WTC11 (cell line): ENCODE measurements around the gene PSMD3. TPM values are rescaled to one million over a fixed set of nuclear protein-coding genes. Genes with fewer than 3 reads are reported as not detected.

Source experiments
- ATAC-seq: fragments of 200-7000 bp; cut with Tn5 transposase; 2 replicates; pipeline ENCODE4 v1.10.0; 2021; ENCODE audit warnings: mild to moderate bottlenecking, moderate library complexity
- CTCF ChIA-PET: fragments of 300-600 bp; sonication (Branson Sonifier 250); formaldehyde crosslinking; loops from one replicate; lab custom pipeline; 2021; ENCODE audit warnings: antibody characterized with exemption; lab: Charles Lee
- POLR2A ChIA-PET: fragments of 350-600 bp; sonication (Branson Sonifier 250); formaldehyde crosslinking; loops from one replicate; lab custom pipeline; 2021; ENCODE audit warnings: antibody characterized with exemption; lab: Charles Lee
- DNase-seq: peaks from one replicate; pipeline ENCODE4 v3.0.0; 2021; ENCODE audit warnings: low spot score
- H3K27ac Mint-ChIP-seq: 2 replicates; pipeline ENCODE4 v1.8.0; 2021; ENCODE audit warnings: mixed read lengths
- H3K27me3 Mint-ChIP-seq: 2 replicates; pipeline ENCODE4 v1.8.0; 2021; ENCODE audit warnings: low read depth, mild to moderate bottlenecking, moderate library complexity, mixed read lengths
- H3K36me3 Mint-ChIP-seq: 2 replicates; pipeline ENCODE4 v1.8.0; 2021; ENCODE audit warnings: mixed read lengths
- H3K4me1 Mint-ChIP-seq: 2 replicates; pipeline ENCODE4 v1.8.0; 2022; ENCODE audit warnings: mixed read lengths
- H3K4me3 Mint-ChIP-seq: 2 replicates; pipeline ENCODE4 v1.8.0; 2021; ENCODE audit warnings: mild to moderate bottlenecking, moderate library complexity, mixed read lengths
- H3K9me3 Mint-ChIP-seq: 2 replicates; pipeline ENCODE4 v1.8.0; 2021; ENCODE audit warnings: mixed read lengths
- CBFB ChIP-seq: sonication (generic); formaldehyde crosslinking; IDR thresholded peaks from 2 replicates; pipeline ENCODE4 v1.8.1; 2022; ENCODE audit warnings: mild to moderate bottlenecking, low read depth, missing genetic modification reagents
- EMX1 ChIP-seq: fragments of 250-450 bp; sonication (Bioruptor Pico); IDR thresholded peaks from 2 replicates; pipeline ENCODE4 v1.8.0; 2021; ENCODE audit warnings: mild to moderate bottlenecking
- ESRRA ChIP-seq: sonication (generic); formaldehyde crosslinking; IDR thresholded peaks from 2 replicates; pipeline ENCODE4 v1.8.1; 2022; ENCODE audit warnings: mild to moderate bottlenecking, missing genetic modification reagents, borderline replicate concordance
- FOXP1 ChIP-seq: sonication (generic); formaldehyde crosslinking; IDR thresholded peaks from 2 replicates; pipeline ENCODE4 v1.8.0; 2022; ENCODE audit warnings: missing genetic modification reagents, mild to moderate bottlenecking, moderate library complexity, borderline replicate concordance
- GRHL2 ChIP-seq: fragments of 250-450 bp; sonication (Bioruptor Pico); IDR thresholded peaks from 2 replicates; pipeline ENCODE4 v1.8.0; 2022; ENCODE audit warnings: mild to moderate bottlenecking, moderate library complexity; ENCODE audit not compliant: insufficient replicate concordance, severe bottlenecking
- KAT7 ChIP-seq: sonication (generic); formaldehyde crosslinking; IDR thresholded peaks from 2 replicates; pipeline ENCODE4 v1.8.1; 2023; ENCODE audit warnings: missing genetic modification reagents, mild to moderate bottlenecking, borderline replicate concordance
- NR1H2 ChIP-seq: sonication (generic); formaldehyde crosslinking; IDR thresholded peaks from 2 replicates; pipeline ENCODE4 v1.9.0; 2021; ENCODE audit warnings: mild to moderate bottlenecking, moderate library complexity, missing genetic modification reagents
- SMAD3 ChIP-seq: sonication (generic); formaldehyde crosslinking; IDR thresholded peaks from 2 replicates; pipeline ENCODE4 v1.8.0; 2022; ENCODE audit warnings: missing genetic modification reagents, mild to moderate bottlenecking, borderline replicate concordance
- ZBTB21 ChIP-seq: sonication (generic); formaldehyde crosslinking; IDR thresholded peaks from 2 replicates; pipeline ENCODE4 v1.8.1; 2023; ENCODE audit warnings: mild to moderate bottlenecking, missing genetic modification reagents, borderline replicate concordance
- ZNF121 ChIP-seq: sonication (generic); formaldehyde crosslinking; IDR thresholded peaks from 2 replicates; pipeline ENCODE4 v1.8.0; 2023; ENCODE audit warnings: missing genetic modification reagents
- ZNF138 ChIP-seq: sonication (generic); formaldehyde crosslinking; conservative IDR thresholded peaks from 2 replicates; pipeline ENCODE4 v1.8.1; 2022; ENCODE audit warnings: mild to moderate bottlenecking, moderate library complexity, missing genetic modification reagents
- ZNF416 ChIP-seq: fragments of 250-450 bp; sonication (Bioruptor Pico); IDR thresholded peaks from 2 replicates; pipeline ENCODE4 v1.9.0; 2021; ENCODE audit warnings: mild to moderate bottlenecking, inconsistent platforms
- total RNA-seq: library from RNA; stranded (reverse); gene quantifications from 3 replicates; pipeline ENCODE4 v1.2.3, GENCODE V29; 2021
- TF ChIP-seq, protein P1 (sequence below): fragments of 250-450 bp; sonication (Bioruptor Pico); IDR thresholded peaks from 2 replicates; pipeline ENCODE4 v1.9.0; 2021; ENCODE audit warnings: mild to moderate bottlenecking
- TF ChIP-seq, protein P2 (sequence below): fragments of 250-450 bp; sonication (Bioruptor Pico); IDR thresholded peaks from 2 replicates; pipeline ENCODE4 v1.9.0; 2021; ENCODE audit warnings: moderate library complexity, mild to moderate bottlenecking, inconsistent platforms, borderline replicate concordance
- TF ChIP-seq, protein P3 (sequence below): sonication (generic); formaldehyde crosslinking; IDR thresholded peaks from 2 replicates; pipeline ENCODE4 v1.8.0; 2023; ENCODE audit warnings: missing genetic modification reagents, mild to moderate bottlenecking, borderline replicate concordance
- TF ChIP-seq, protein P4 (sequence below): fragments of 250-450 bp; sonication (Bioruptor Pico); conservative IDR thresholded peaks from 2 replicates; pipeline ENCODE4 v1.9.0; 2021; ENCODE audit warnings: mild to moderate bottlenecking
- TF ChIP-seq, protein P5 (sequence below): sonication (generic); formaldehyde crosslinking; conservative IDR thresholded peaks from 2 replicates; pipeline ENCODE4 v1.8.1; 2022; ENCODE audit warnings: mild to moderate bottlenecking, missing genetic modification reagents
- TF ChIP-seq, protein P6 (sequence below): sonication (generic); formaldehyde crosslinking; IDR thresholded peaks from 2 replicates; pipeline ENCODE4 v1.8.0; 2023; ENCODE audit warnings: missing genetic modification reagents
- TF ChIP-seq, protein P7 (sequence below): sonication (generic); formaldehyde crosslinking; IDR thresholded peaks from 2 replicates; pipeline ENCODE4 v1.8.1; 2023; ENCODE audit warnings: mild to moderate bottlenecking, missing genetic modification reagents

The PSMD3 gene
- total RNA-seq, 1 experiment from 2014 or later, result 190 TPM

DNA sequence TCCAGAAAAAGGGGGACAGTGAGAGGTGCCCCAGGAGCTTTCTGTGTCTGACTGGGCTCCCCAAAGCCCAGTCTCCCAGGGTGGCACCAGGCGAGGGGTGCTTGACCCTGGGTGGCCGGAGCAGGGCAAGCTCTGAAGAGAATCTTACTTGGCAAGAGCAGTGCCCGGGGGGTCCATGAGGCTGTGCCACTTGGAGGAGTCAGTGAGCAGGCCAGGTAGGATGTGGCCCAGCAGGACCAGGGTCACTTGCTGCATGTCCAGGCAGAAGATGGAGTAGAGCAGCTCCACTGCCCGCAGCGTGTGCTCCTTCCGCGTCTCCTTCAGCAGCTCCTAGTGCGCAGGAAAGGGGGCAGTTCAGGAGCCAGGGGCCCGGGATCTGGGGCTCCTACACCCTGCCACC is 41.9 kb downstream of the PSMD3 start:
- ATAC-seq, result no peak
- Mint-ChIP-seq H3K27ac (no peak overlapping the region), H3K4me1 (peaks cover 21% of the 10 kb centered on the region), H3K36me3 (peaks cover 31% of the 10 kb centered on the region), H3K27me3 (no peaks in the 10 kb centered on the region), H3K4me3 (no peak overlapping the region), H3K9me3 (no peaks in the 10 kb centered on the region)
- POLR2A ChIA-PET, result interaction anchor here (1.0 kb wide), 1 partner anchor 107 kb away, joined by 4 read pairs; no protein-coding TSS in a partner anchor
- no peak for TF ChIP-seq EMX1 (CRISPR knock-in tag)
- TF ChIP-seq, protein P1, sequence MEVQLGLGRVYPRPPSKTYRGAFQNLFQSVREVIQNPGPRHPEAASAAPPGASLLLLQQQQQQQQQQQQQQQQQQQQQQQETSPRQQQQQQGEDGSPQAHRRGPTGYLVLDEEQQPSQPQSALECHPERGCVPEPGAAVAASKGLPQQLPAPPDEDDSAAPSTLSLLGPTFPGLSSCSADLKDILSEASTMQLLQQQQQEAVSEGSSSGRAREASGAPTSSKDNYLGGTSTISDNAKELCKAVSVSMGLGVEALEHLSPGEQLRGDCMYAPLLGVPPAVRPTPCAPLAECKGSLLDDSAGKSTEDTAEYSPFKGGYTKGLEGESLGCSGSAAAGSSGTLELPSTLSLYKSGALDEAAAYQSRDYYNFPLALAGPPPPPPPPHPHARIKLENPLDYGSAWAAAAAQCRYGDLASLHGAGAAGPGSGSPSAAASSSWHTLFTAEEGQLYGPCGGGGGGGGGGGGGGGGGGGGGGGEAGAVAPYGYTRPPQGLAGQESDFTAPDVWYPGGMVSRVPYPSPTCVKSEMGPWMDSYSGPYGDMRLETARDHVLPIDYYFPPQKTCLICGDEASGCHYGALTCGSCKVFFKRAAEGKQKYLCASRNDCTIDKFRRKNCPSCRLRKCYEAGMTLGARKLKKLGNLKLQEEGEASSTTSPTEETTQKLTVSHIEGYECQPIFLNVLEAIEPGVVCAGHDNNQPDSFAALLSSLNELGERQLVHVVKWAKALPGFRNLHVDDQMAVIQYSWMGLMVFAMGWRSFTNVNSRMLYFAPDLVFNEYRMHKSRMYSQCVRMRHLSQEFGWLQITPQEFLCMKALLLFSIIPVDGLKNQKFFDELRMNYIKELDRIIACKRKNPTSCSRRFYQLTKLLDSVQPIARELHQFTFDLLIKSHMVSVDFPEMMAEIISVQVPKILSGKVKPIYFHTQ (CRISPR knock-in tag), result no peak
- TF ChIP-seq, protein P2, sequence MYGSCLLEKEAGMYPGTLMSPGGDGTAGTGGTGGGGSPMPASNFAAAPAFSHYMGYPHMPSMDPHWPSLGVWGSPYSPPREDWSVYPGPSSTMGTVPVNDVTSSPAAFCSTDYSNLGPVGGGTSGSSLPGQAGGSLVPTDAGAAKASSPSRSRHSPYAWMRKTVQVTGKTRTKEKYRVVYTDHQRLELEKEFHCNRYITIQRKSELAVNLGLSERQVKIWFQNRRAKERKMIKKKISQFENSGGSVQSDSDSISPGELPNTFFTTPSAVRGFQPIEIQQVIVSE, result no peak
- no peak for TF ChIP-seq FOXP1
- no peak for TF ChIP-seq ESRRA (CRISPR knock-in tag)
- no peak for TF ChIP-seq NR1H2 (CRISPR knock-in tag)
- TF ChIP-seq, protein P3, sequence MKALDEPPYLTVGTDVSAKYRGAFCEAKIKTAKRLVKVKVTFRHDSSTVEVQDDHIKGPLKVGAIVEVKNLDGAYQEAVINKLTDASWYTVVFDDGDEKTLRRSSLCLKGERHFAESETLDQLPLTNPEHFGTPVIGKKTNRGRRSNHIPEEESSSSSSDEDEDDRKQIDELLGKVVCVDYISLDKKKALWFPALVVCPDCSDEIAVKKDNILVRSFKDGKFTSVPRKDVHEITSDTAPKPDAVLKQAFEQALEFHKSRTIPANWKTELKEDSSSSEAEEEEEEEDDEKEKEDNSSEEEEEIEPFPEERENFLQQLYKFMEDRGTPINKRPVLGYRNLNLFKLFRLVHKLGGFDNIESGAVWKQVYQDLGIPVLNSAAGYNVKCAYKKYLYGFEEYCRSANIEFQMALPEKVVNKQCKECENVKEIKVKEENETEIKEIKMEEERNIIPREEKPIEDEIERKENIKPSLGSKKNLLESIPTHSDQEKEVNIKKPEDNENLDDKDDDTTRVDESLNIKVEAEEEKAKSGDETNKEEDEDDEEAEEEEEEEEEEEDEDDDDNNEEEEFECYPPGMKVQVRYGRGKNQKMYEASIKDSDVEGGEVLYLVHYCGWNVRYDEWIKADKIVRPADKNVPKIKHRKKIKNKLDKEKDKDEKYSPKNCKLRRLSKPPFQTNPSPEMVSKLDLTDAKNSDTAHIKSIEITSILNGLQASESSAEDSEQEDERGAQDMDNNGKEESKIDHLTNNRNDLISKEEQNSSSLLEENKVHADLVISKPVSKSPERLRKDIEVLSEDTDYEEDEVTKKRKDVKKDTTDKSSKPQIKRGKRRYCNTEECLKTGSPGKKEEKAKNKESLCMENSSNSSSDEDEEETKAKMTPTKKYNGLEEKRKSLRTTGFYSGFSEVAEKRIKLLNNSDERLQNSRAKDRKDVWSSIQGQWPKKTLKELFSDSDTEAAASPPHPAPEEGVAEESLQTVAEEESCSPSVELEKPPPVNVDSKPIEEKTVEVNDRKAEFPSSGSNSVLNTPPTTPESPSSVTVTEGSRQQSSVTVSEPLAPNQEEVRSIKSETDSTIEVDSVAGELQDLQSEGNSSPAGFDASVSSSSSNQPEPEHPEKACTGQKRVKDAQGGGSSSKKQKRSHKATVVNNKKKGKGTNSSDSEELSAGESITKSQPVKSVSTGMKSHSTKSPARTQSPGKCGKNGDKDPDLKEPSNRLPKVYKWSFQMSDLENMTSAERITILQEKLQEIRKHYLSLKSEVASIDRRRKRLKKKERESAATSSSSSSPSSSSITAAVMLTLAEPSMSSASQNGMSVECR (CRISPR knock-in tag), result no peak
- TF ChIP-seq, protein P4, sequence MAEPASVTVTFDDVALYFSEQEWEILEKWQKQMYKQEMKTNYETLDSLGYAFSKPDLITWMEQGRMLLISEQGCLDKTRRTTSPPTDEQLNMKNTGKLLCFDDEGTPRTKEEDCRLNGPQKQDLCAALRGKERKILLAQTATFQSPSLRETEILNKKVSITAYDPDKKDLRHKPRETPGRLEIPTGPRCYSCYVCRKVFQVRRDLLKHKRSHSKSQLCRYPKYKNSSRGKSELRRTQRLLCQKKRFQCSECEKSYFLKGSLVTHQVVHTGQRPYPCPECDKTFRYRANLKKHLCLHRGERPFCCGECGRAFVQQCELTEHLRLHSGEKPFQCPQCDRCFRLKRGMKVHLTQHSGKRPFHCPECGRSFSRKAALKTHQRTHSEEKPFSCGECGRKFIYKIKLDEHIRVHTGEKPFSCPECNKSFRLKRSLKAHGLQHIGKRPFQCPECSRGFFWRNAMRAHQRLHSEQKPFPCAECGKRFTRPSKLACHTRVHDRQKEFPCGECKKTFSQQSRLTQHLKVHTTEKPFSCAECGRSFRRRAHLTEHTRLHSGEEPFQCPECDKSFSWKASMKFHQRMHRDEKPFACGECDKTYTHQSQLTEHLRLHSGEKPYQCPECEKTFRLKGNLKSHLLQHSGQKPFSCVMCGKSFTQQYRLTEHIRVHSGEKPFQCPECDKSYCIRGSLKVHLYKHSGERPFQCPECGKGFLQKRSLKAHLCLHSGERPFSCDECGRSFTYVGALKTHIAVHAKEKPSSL (CRISPR knock-in tag), result no peak
- TF ChIP-seq, protein P5, sequence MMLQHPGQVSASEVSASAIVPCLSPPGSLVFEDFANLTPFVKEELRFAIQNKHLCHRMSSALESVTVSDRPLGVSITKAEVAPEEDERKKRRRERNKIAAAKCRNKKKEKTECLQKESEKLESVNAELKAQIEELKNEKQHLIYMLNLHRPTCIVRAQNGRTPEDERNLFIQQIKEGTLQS (CRISPR knock-in tag), result no peak
- no peak for TF ChIP-seq KAT7 (CRISPR knock-in tag)
- no peak for TF ChIP-seq ZBTB21 (CRISPR knock-in tag)
- no peak for TF ChIP-seq SMAD3
- TF ChIP-seq ZNF121 (CRISPR knock-in tag), result no peak
- no peak for TF ChIP-seq GRHL2 (CRISPR knock-in tag)
- DNase-seq, result no peak
- CTCF ChIA-PET, result interaction anchor here (1.0 to 2.0 kb wide), 4 partner anchors 10 to 64 kb away, joined by 3 to 11 read pairs (median 7); no protein-coding TSS in a partner anchor

DNA sequence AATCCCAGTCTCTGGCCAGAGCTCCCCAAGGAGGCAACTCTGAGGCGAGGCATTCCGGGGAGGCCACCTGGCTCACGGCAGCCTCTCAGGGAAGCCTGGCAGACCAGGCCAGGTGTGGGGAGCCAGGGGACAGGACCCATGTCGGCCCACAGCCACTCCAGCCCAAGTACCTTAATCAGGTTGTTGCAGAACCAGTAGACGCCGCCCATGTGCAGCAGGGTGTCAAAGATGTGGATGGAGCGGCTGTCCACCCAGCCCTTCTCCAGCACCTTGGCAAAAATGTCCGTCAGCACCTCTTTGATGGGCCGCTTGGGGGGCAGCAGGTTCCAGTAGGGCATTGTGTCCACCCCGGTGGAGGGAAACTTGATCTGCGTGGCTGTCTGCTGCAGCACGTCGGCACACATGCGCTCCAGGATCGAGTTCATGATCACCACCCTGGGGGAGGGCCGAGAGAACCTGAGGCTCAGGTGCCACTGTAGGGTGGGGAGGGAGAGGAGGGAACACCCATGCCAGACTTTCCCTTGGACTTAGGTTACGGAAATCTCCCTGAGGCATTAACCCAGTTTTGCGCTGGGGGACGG is 42.4 kb downstream of the PSMD3 start:
- Mint-ChIP-seq H3K36me3 (peaks cover 31% of the 10 kb centered on the region), H3K27ac (no peak overlapping the region), H3K4me1 (peaks cover 16% of the 10 kb centered on the region), H3K9me3 (no peaks in the 10 kb centered on the region), H3K27me3 (no peaks in the 10 kb centered on the region), H3K4me3 (no peak overlapping the region)
- ChIA-PET POLR2A (no interaction called here), CTCF (interaction anchor here (1.0 to 1.2 kb wide), 2 partner anchors 12 to 63 kb away, joined by 3 to 5 read pairs; no protein-coding TSS in a partner anchor)
- DNase-seq, result no peak
- ATAC-seq, result no peak
- TF ChIP-seq CBFB (CRISPR knock-in tag) (no peak), ZNF416 (CRISPR knock-in tag) (no peak), ZNF138 (no peak)
- TF ChIP-seq, protein P6, sequence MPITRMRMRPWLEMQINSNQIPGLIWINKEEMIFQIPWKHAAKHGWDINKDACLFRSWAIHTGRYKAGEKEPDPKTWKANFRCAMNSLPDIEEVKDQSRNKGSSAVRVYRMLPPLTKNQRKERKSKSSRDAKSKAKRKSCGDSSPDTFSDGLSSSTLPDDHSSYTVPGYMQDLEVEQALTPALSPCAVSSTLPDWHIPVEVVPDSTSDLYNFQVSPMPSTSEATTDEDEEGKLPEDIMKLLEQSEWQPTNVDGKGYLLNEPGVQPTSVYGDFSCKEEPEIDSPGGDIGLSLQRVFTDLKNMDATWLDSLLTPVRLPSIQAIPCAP (CRISPR knock-in tag), result no peak
- TF ChIP-seq, protein P1 (CRISPR knock-in tag), result no peak
- TF ChIP-seq, protein P7, sequence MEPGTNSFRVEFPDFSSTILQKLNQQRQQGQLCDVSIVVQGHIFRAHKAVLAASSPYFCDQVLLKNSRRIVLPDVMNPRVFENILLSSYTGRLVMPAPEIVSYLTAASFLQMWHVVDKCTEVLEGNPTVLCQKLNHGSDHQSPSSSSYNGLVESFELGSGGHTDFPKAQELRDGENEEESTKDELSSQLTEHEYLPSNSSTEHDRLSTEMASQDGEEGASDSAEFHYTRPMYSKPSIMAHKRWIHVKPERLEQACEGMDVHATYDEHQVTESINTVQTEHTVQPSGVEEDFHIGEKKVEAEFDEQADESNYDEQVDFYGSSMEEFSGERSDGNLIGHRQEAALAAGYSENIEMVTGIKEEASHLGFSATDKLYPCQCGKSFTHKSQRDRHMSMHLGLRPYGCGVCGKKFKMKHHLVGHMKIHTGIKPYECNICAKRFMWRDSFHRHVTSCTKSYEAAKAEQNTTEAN (CRISPR knock-in tag), result no peak
